Panc1 (cell line): Measurements from ENCODE around the gene ERICH6B.
"Not testable (repeated sequence)": the region's sequence is repeated elsewhere in the genome, so short reads cannot be mapped to it uniquely, and the experiment has no call there.

Source experiments
- POLR2AphosphoS5 ChIP-seq: IDR thresholded peaks from 2 replicates; pipeline ENCODE4 v1.6.1; 2012; ENCODE audit warnings: mild to moderate bottlenecking, low read depth, low read length, moderate library complexity
- TF ChIP-seq, protein P1 (sequence below): fragments of 450-650 bp; IDR thresholded peaks from 2 replicates; pipeline ENCODE4 v1.5.1; 2017; ENCODE audit warnings: mild to moderate bottlenecking
- TF ChIP-seq, protein P2 (sequence below), 2 experiments: IDR thresholded peaks; 2 replicates each; pipeline ENCODE4 v1.6.1; 2011 to 2012; ENCODE audit warnings: low read depth in 2 of 2, control low read depth in 1 of 2, low read length in 1 of 2, mild to moderate bottlenecking in 1 of 2, moderate library complexity in 1 of 2; ENCODE audit not compliant: insufficient read depth in 1 of 2

DNA sequence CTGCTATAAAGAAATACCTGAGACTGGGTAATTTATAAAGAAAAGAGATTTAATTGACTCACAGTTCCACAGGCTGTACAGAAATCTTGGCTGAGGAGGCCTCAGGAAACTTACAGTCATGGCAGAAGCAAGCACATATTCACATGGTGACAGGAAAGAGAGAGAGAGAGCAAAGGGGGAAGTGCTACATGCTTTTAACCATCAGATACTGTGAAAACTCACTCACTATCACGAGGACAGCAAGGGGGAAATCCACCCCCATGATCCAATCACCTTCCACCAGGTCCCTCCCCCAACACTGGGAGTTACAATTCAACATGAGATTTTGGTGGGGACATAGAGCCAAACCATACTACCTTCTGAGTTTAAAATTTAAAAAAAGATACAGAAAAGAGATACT lies 44.9 kb upstream of the ERICH6B start:
- not testable (repeated sequence) for TF ChIP-seq POLR2AphosphoS5
- TF ChIP-seq, protein P1, sequence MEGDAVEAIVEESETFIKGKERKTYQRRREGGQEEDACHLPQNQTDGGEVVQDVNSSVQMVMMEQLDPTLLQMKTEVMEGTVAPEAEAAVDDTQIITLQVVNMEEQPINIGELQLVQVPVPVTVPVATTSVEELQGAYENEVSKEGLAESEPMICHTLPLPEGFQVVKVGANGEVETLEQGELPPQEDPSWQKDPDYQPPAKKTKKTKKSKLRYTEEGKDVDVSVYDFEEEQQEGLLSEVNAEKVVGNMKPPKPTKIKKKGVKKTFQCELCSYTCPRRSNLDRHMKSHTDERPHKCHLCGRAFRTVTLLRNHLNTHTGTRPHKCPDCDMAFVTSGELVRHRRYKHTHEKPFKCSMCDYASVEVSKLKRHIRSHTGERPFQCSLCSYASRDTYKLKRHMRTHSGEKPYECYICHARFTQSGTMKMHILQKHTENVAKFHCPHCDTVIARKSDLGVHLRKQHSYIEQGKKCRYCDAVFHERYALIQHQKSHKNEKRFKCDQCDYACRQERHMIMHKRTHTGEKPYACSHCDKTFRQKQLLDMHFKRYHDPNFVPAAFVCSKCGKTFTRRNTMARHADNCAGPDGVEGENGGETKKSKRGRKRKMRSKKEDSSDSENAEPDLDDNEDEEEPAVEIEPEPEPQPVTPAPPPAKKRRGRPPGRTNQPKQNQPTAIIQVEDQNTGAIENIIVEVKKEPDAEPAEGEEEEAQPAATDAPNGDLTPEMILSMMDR: not testable (repeated sequence)
- TF ChIP-seq, protein P2, sequence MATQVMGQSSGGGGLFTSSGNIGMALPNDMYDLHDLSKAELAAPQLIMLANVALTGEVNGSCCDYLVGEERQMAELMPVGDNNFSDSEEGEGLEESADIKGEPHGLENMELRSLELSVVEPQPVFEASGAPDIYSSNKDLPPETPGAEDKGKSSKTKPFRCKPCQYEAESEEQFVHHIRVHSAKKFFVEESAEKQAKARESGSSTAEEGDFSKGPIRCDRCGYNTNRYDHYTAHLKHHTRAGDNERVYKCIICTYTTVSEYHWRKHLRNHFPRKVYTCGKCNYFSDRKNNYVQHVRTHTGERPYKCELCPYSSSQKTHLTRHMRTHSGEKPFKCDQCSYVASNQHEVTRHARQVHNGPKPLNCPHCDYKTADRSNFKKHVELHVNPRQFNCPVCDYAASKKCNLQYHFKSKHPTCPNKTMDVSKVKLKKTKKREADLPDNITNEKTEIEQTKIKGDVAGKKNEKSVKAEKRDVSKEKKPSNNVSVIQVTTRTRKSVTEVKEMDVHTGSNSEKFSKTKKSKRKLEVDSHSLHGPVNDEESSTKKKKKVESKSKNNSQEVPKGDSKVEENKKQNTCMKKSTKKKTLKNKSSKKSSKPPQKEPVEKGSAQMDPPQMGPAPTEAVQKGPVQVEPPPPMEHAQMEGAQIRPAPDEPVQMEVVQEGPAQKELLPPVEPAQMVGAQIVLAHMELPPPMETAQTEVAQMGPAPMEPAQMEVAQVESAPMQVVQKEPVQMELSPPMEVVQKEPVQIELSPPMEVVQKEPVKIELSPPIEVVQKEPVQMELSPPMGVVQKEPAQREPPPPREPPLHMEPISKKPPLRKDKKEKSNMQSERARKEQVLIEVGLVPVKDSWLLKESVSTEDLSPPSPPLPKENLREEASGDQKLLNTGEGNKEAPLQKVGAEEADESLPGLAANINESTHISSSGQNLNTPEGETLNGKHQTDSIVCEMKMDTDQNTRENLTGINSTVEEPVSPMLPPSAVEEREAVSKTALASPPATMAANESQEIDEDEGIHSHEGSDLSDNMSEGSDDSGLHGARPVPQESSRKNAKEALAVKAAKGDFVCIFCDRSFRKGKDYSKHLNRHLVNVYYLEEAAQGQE (IDR thresholded peaks at IDR 0.05; ENCODE audit: insufficient read depth in 1 of 2, low read depth in 2 of 2, low read length in 1 of 2): not testable (repeated sequence)
